GM19328 (cell line): ENCODE measurements around the gene GARIN1A.
"Not testable (repeated sequence)": the region's sequence is repeated elsewhere in the genome, so short reads cannot be mapped to it uniquely, and the experiment has no call there.

ENCODE experiments used
- ATAC-seq: cut with Tn5 transposase; IDR thresholded peaks from one replicate; pipeline ENCODE4 v1.9.1; 2021; ENCODE audit warnings: mild to moderate bottlenecking, moderate library complexity; ENCODE audit not compliant: unreplicated experiment

Gene GARIN1A

GRCh38 chr7:128671992-128672391, at the start of gene GARIN1A:
GARIN1A (plus strand) TSS chr7:128672292; CDS start chr7:128672398, 106 bp downstream.
- no peak for ATAC-seq

GRCh38 chr7:128627124-128627523, 45.0 kb upstream of the GARIN1A start:
- ATAC-seq = not testable (repeated sequence)

DNA sequence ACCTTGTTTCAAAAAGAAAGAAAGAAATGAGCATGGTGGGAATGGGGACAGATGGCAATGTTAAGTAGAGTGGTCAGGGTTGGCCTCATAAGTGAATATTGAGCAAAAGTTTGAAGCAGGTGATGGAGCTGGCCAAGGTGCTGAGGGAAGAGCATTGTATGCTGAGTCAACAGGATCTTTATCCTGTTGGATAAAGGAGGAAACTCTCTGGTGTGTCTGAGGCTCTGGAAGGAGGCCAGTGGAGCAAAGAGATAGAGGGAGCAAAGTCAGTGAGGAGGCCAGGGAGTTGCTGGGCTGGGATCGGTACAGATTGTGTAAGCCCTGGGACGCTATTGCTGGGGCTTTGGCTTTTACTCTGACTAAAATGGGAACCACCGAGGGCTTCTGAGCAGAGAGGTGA, 38.2 kb upstream of the GARIN1A start:
- not testable (repeated sequence) for ATAC-seq

- ATAC-seq = not testable (repeated sequence)
Observed at GRCh38 chr7:128645206-128645605, 26.9 kb upstream of the GARIN1A start.

DNA sequence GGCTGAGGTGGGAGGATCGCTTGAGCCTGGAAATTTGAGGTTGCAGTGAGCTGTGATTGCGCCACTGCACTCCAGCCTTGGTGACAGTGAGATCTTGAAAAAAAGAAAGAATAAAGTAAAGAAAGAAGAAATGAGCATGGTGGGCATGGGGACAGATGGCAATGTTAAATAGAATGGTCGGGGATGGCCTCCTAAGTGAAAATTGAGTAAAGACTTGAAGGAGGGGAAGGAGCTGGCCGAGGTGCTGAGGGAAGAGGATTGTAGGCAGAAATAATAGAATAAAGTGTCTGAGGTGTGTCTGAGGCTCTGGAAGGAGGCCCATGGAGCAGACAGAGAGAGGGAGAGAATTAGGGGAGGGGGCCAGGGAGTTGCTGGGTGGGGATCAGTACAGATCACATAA, 26.2 kb upstream of the GARIN1A start:
- not testable (repeated sequence) for ATAC-seq

DNA sequence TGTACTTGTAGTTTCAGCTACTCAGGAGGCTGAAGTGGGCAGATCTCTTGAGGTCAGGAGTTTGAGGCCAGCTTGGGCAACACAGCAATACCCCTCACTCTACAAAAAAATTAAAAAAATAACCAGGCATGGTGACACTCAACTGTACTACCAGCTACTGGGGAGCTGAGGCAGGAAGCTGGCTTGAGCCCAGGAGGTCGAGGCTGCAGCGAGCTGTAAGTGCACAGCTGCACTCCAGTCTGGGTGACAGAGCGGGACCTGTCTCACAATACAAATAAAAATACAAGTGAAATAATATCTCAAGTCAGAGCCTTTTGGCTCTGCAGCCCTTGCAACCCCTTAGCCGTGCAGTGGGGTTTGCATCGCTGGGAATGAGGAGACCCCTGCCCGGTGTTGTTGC, 25.2 kb upstream of the GARIN1A start:
- not testable (repeated sequence) for ATAC-seq

- ATAC-seq = not testable (repeated sequence)
Observed at GRCh38 chr7:128651096-128651495, 21.0 kb upstream of the GARIN1A start.

- ATAC-seq = not testable (repeated sequence)
Observed at GRCh38 chr7:128652606-128653005, 19.5 kb upstream of the GARIN1A start.

- not testable (repeated sequence) for ATAC-seq
Observed at GRCh38 chr7:128653197-128653596, 18.9 kb upstream of the GARIN1A start.

- not testable (repeated sequence) for ATAC-seq
Observed at GRCh38 chr7:128654080-128654479, 18.0 kb upstream of the GARIN1A start.

GRCh38 chr7:128654501-128654900, 17.6 kb upstream of the GARIN1A start:
- not testable (repeated sequence) for ATAC-seq

DNA sequence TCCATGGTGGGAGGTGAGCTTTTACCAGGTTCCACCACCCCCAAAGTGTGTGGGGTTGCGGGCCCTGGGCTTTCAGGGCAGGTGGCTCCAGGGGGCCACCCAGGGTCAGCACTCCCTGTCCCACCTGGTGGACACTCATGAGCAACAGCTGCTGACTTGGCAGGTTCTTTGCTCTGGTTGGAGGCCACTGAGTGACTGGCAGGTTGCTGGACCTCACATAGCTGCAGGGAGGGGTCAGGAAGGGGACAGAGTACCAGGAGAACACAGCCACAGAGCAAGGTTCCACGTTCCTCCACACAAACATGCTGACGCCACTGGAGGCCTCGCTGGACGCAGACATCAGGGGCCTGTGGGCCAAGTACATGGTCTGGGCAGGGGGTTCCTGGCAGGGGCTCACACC, 13.7 kb upstream of the GARIN1A start:
- ATAC-seq = not testable (repeated sequence)

DNA sequence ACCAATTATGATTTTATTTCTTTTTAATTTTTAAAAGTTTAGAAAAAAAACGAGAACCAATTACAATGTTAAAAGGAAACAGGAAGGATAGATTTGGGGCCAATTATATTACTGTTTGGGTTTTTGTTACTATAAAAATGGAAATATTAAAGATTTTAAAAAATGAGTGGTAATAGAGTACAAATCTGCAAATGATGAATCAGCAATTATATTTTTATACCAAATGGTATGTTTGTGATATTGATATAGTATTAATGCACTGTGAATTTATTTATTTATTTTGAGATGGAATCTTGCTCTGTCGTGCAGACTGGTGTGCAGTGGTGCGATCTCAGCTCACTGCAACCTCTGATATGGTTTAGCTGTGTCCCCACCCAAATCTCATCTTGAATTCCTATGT, 11.5 kb upstream of the GARIN1A start:
- ATAC-seq = no peak

DNA sequence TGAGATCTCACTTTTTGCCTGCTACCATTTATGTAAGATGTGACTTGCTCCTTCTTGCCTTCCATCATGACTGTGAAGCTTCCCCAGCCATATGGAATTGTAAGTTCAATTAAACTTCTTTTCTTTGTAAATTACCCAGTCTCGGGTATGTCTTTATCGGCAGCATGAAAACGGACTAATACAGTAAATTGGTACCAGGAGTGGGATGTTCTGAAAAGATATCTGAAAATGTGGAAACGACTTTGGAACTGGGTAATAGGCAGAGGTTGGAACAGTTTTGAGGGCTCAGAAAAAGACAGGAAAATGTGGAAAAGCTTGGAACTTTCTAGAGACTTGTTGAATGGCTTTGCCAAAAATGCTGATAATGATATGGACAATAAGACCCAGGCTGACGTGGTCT, 10.6 kb upstream of the GARIN1A start:
- no peak for ATAC-seq

DNA sequence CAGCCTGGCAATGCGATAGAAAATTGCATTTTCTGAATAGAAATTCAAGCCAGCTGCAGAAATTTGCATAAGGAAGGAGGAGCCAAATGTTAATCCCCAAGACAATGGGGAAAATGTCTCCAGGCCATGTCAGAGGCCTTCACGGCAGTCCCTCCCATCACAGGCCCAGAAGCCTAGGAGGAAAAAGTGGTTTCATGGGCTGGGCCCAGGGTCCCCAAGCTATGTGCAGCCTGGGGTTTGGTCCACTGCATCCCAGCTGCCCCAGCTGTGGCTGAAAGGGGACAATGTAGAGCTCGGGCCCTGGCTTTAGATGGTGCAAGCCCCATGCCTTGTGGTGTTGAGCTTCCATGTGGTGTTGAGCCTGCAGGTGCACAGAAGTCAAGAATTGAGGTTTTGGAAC, 10.0 kb upstream of the GARIN1A start:
- no peak for ATAC-seq

GRCh38 chr7:128663223-128663622, 8.9 kb upstream of the GARIN1A start:
- ATAC-seq = not testable (repeated sequence)

DNA sequence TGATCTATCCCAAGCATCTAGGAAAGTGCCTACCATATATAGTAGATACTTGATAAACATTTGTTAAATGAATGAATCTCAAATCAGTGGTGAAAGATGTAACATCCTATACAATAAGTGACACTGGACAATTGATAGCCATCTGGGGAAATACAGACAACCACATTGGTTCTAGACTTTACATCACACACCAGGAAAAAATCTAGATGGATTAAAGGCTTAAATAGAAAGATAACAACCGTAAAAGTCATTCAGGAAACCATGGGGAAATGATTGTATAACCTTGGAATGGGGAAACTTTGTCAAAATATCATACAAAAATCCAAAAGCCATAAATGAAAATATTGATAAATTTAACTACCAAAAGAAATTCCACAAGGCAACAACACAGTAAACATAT, 7.0 kb upstream of the GARIN1A start:
- ATAC-seq = no peak

DNA sequence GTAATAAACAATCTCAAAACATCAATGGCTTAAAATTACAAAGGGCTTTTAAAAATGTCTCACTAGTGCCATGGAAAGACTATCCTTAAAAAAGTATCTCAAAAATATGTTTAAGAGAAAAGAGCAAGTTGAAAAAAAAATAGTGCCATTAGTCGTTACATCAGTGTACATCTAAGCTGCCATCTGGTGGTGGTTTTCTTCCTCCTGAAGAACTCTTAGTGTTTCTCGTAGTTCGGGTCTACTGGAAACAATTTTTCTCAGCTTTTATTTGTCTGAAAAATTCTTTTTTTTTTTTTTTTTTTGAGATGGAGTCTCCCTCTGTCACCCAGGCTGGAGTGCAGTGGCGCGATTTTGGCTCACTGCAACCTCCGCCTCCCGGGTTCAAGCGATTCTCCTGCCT, 5.9 kb upstream of the GARIN1A start:
- no peak for ATAC-seq

- ATAC-seq = no peak
Observed at GRCh38 chr7:128672927-128673517, 930 bp downstream of the GARIN1A start.

GRCh38 chr7:128673571-128673970, 1.5 kb downstream of the GARIN1A start:
- no peak for ATAC-seq

DNA sequence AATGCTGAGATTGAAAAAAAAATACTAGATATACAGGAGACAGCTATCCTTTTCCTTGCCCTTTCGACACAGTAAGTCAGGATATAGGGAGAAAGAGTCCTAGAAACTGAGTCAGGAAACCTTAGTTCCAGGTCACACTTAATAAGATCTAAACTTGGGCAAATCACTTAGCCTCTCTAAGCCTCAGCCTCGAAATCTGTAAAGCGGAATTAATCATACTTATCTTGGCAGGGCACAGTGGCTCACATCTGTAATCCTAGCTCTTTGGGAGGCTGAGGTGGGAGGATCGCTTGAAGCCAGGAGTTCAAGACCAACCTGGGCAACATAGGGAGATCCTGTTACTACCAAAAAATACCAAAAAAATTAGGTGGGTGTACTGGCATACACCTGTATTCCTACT, 4.6 kb downstream of the GARIN1A start:
- ATAC-seq = no peak

GRCh38 chr7:128679920-128680319, 7.8 kb downstream of the GARIN1A start:
- ATAC-seq = no peak
